ENCODE results near the gene SPPL3.
"Not testable (repeated sequence)": the region's sequence is repeated elsewhere in the genome, so short reads cannot be mapped to it uniquely, and the experiment has no call there.

GRCh38 chr12:120945516-120945915 is 41.4 kb upstream of the SPPL3 start:
- not testable (repeated sequence) for TF ChIP-seq POLR2A (IDR thresholded peaks at IDR 0.05)
- TF ChIP-seq, protein P1, sequence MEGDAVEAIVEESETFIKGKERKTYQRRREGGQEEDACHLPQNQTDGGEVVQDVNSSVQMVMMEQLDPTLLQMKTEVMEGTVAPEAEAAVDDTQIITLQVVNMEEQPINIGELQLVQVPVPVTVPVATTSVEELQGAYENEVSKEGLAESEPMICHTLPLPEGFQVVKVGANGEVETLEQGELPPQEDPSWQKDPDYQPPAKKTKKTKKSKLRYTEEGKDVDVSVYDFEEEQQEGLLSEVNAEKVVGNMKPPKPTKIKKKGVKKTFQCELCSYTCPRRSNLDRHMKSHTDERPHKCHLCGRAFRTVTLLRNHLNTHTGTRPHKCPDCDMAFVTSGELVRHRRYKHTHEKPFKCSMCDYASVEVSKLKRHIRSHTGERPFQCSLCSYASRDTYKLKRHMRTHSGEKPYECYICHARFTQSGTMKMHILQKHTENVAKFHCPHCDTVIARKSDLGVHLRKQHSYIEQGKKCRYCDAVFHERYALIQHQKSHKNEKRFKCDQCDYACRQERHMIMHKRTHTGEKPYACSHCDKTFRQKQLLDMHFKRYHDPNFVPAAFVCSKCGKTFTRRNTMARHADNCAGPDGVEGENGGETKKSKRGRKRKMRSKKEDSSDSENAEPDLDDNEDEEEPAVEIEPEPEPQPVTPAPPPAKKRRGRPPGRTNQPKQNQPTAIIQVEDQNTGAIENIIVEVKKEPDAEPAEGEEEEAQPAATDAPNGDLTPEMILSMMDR (IDR thresholded peaks at IDR 0.05): not testable (repeated sequence)

Measured in esophagus squamous epithelium (tissue), 4 donors.